Transverse colon (tissue), 3 donors: ENCODE results near the gene PLEKHA7.

Experiments used
- CTCF ChIP-seq, 5 experiments: fragments of 200-600 bp in 3 of 5; fragments of 450-650 bp in 2 of 5; sonication (generic) in 3 of 5; IDR thresholded peaks; 1 replicate in 2 of 5; 2 replicates in 3 of 5; pipeline ENCODE4 v1.5.1; 2016 to 2017; ENCODE audit warnings: antibody characterized with exemption in 5 of 5, inconsistent platforms in 3 of 5, mild to moderate bottlenecking in 2 of 5, moderate library complexity in 1 of 5
- EP300 ChIP-seq: sonication (generic); formaldehyde crosslinking; IDR thresholded peaks from one replicate; pipeline ENCODE4 v1.6.1; 2017; ENCODE audit warnings: antibody characterized with exemption, low read depth
- POLR2A ChIP-seq: fragments of 450-650 bp; IDR thresholded peaks from one replicate; pipeline ENCODE4 v1.6.1; 2016; ENCODE audit warnings: antibody characterized with exemption, mild to moderate bottlenecking, moderate library complexity

- TF ChIP-seq POLR2A = no peak
- TF ChIP-seq EP300 = no peak
- no peak for TF ChIP-seq CTCF (IDR thresholded peaks at IDR 0.05)
These were observed 103.0 kb downstream of the PLEKHA7 start for GRCh38 chr11:16911186-16911585.
